IMR-90 (cell line): Measurements from ENCODE around the gene UBP1. TPM values are rescaled to one million over a fixed set of nuclear protein-coding genes. Genes with fewer than 3 reads are reported as not detected.
A peak's percentile ranks its signal among the peaks of the same experiment; 100 is the strongest.

Experiments
- ATAC-seq: fragments of 200-7000 bp; cut with Tn5 transposase; 2 replicates; pipeline ENCODE4 v1.9.1; 2020; ENCODE audit warnings: low read depth, mild to moderate bottlenecking, moderate library complexity
- BruUV-seq: library from RNA; stranded (reverse); fragments of 400-500 nt; replicated peaks from 2 replicates; lab custom pipeline; 2021; lab: Mats Ljungman, UMichigan
- CTCF ChIA-PET: fragments of 300-600 bp; formaldehyde crosslinking; extraction: SDS; loops from one replicate; lab custom pipeline; 2021; ENCODE audit warnings: antibody characterized with exemption; lab: Yijun Ruan, JAX
- POLR2A ChIA-PET: fragments of 300-600 bp; sonication (Branson Sonifier 250); formaldehyde crosslinking; loops from one replicate; lab custom pipeline; 2022; ENCODE audit warnings: antibody characterized with exemption; ENCODE audit not compliant: unreplicated experiment; lab: Charles Lee
- DNase-seq: peaks from one replicate; pipeline ENCODE4 v3.0.0; 2013
- H2AFZ ChIP-seq: replicated peaks from 2 replicates; pipeline ENCODE3; 2013; ENCODE audit warnings: low read length, mild to moderate bottlenecking; ENCODE audit not compliant: poor library complexity
- H2AK5ac ChIP-seq: 2 replicates; pipeline ENCODE4 v1.6.1; 2013; ENCODE audit warnings: low read depth, low read length, inconsistent platforms
- H2AK9ac ChIP-seq: replicated peaks from 2 replicates; pipeline ENCODE3; 2013; ENCODE audit warnings: mild to moderate bottlenecking, low read depth, low read length, moderate library complexity; ENCODE audit not compliant: poor library complexity
- H2BK120ac ChIP-seq: 2 replicates; pipeline ENCODE4 v1.6.1; 2013; ENCODE audit warnings: low read depth, low read length, inconsistent platforms
- H2BK15ac ChIP-seq: 3 replicates; pipeline ENCODE4 v1.6.1; 2013; ENCODE audit warnings: low read depth, low read length, inconsistent platforms
- H2BK20ac ChIP-seq: 2 replicates; pipeline ENCODE4 v1.6.1; 2013; ENCODE audit warnings: low read depth, mild to moderate bottlenecking, inconsistent platforms, low read length, moderate library complexity
- H2BK5ac ChIP-seq: 2 replicates; pipeline ENCODE4 v1.6.1; 2013; ENCODE audit warnings: mild to moderate bottlenecking, low read depth, low read length, inconsistent platforms; ENCODE audit not compliant: poor library complexity, severe bottlenecking
- H3K14ac ChIP-seq: replicated peaks from 2 replicates; pipeline ENCODE4 v1.6.1; 2013; ENCODE audit warnings: low read depth, low read length, inconsistent platforms
- H3K18ac ChIP-seq: 2 replicates; pipeline ENCODE4 v1.6.1; 2013; ENCODE audit warnings: low read depth, low read length, control low read depth
- H3K23ac ChIP-seq: 2 replicates; pipeline ENCODE4 v1.6.1; 2013; ENCODE audit warnings: low read depth, low read length, inconsistent platforms
- H3K27ac ChIP-seq: 2 replicates; pipeline ENCODE4 v1.5.1; 2013; ENCODE audit warnings: mild to moderate bottlenecking, control low read depth, low read length; ENCODE audit not compliant: insufficient read depth
- H3K27me3 ChIP-seq: 2 replicates; pipeline ENCODE4 v1.6.1; 2013; ENCODE audit warnings: low read length; ENCODE audit not compliant: control insufficient read depth, insufficient read depth
- H3K36me3 ChIP-seq: 2 replicates; pipeline ENCODE4 v1.6.1; 2013; ENCODE audit warnings: low read length, mixed read lengths; ENCODE audit not compliant: control insufficient read depth, insufficient read depth
- H3K4ac ChIP-seq: 2 replicates; pipeline ENCODE4 v1.6.1; 2013; ENCODE audit warnings: low read depth, low read length, inconsistent platforms
- H3K4me1 ChIP-seq: 2 replicates; pipeline ENCODE4 v1.6.1; 2013; ENCODE audit warnings: low read length, mixed read lengths; ENCODE audit not compliant: control insufficient read depth, insufficient read depth
- H3K4me2 ChIP-seq: 2 replicates; pipeline ENCODE4 v1.6.1; 2013; ENCODE audit warnings: low read depth, mild to moderate bottlenecking, control low read depth, low read length, moderate library complexity
- H3K4me3 ChIP-seq: 2 replicates; pipeline ENCODE4 v1.5.1; 2013; ENCODE audit warnings: low read depth, mild to moderate bottlenecking, control low read depth, low read length, moderate library complexity; ENCODE audit not compliant: insufficient read depth
- H3K56ac ChIP-seq: 2 replicates; pipeline ENCODE4 v1.6.1; 2013; ENCODE audit warnings: low read length, inconsistent platforms; ENCODE audit not compliant: insufficient read depth; ENCODE audit errors: extremely low read depth
- H3K79me1 ChIP-seq, 2 experiments: 2 replicates each; pipeline ENCODE4 v1.6.1; 2013; ENCODE audit warnings: low read length in 2 of 2, inconsistent platforms in 1 of 2, low read depth in 1 of 2
- H3K9ac ChIP-seq: 2 replicates; pipeline ENCODE4 v1.6.1; 2013; ENCODE audit warnings: low read depth, low read length, control low read depth
- H3K9me1 ChIP-seq: 2 replicates; pipeline ENCODE4 v1.6.1; 2013; ENCODE audit warnings: low read length, inconsistent platforms; ENCODE audit not compliant: insufficient read depth
- H3K9me3 ChIP-seq: 2 replicates; pipeline ENCODE4 v1.6.1; 2013; ENCODE audit warnings: low read length; ENCODE audit not compliant: control insufficient read depth, insufficient read depth
- H4K20me1 ChIP-seq: 2 replicates; pipeline ENCODE4 v1.6.1; 2013; ENCODE audit warnings: low read length, inconsistent platforms; ENCODE audit not compliant: insufficient read depth
- H4K5ac ChIP-seq: 2 replicates; pipeline ENCODE4 v1.6.1; 2013; ENCODE audit warnings: mild to moderate bottlenecking, low read depth, low read length, control low read depth
- H4K8ac ChIP-seq, 2 experiments: 2 replicates each; pipeline ENCODE4 v1.6.1; 2013; ENCODE audit warnings: low read depth in 2 of 2, low read length in 2 of 2, control low read depth in 1 of 2, inconsistent platforms in 1 of 2
- H4K91ac ChIP-seq: 2 replicates; pipeline ENCODE4 v1.6.1; 2013; ENCODE audit warnings: low read depth, low read length, inconsistent platforms; ENCODE audit not compliant: insufficient read depth
- BHLHE40 ChIP-seq: fragments of 150-350 bp; IDR thresholded peaks from 2 replicates; pipeline ENCODE4 v1.6.1; 2016; ENCODE audit warnings: mild to moderate bottlenecking, low read depth, low read length
- FOS ChIP-seq: fragments of 150-350 bp; IDR thresholded peaks from 2 replicates; pipeline ENCODE4 v1.6.1; 2016; ENCODE audit warnings: low read depth, low read length
- MAFK ChIP-seq: IDR thresholded peaks from 2 replicates; pipeline ENCODE4 v1.6.1; 2012; ENCODE audit warnings: low read depth, low read length, improper control_type of control experiment
- MXI1 ChIP-seq: IDR thresholded peaks from 2 replicates; pipeline ENCODE4 v1.6.1; 2012; ENCODE audit warnings: low read depth, mild to moderate bottlenecking, low read length, moderate library complexity, borderline replicate concordance
- RCOR1 ChIP-seq: IDR thresholded peaks from 2 replicates; pipeline ENCODE4 v1.6.1; 2012; ENCODE audit warnings: mild to moderate bottlenecking, low read length, improper control_type of control experiment; ENCODE audit not compliant: insufficient replicate concordance
- SMC3 ChIP-seq: fragments of 150-350 bp; IDR thresholded peaks from 2 replicates; pipeline ENCODE4 v1.6.1; 2016; ENCODE audit warnings: low read depth, mild to moderate bottlenecking, antibody characterized with exemption, low read length, moderate library complexity
- WGBS, 2 experiments: methylation state at CpG; one replicate each; pipeline versions ENCODE4 v1.1.5 to v1.1.7; 2013; ENCODE audit warnings: missing lambda C conversion rate in 2 of 2; ENCODE audit not compliant: insufficient read length in 1 of 2; ENCODE audit errors: extremely low coverage in 2 of 2; 5-methylcytosine and 5-hydroxymethylcytosine counted together
- dilution Hi-C: fragments of 300-500 bp; cut with HindIII; formaldehyde crosslinking; loops from one replicate; pipeline ENCODE4 v1.14.3; 2018; ENCODE audit warnings: low sequenced_read_pairs; ENCODE audit not compliant: unreplicated experiment
- in situ Hi-C: fragments of 300-500 bp; cut with MboI; formaldehyde crosslinking; loops from 3 replicates; pipeline ENCODE4 v1.14.3; 2019; ENCODE audit warnings: low sequenced_read_pairs, inconsistent platforms, mixed read lengths
- intact Hi-C: fragments of 100-400 bp; cut with micrococcal nuclease; formaldehyde crosslinking; loops from 2 replicates; pipeline ENCODE4 v1.10.0; 2022
- polyA plus RNA-seq, 3 experiments: library from polyadenylated mRNA; depleted of rRNA; stranded (reverse); fragments of >200 nt; gene quantifications; 2 replicates each; pipeline ENCODE4 v1.2.3, GENCODE V29; 2012; ENCODE audit warnings: low replicate concordance in 1 of 3
- total RNA-seq: library from RNA; depleted of rRNA; stranded (reverse); fragments of >200 nt; gene quantifications from 2 replicates; pipeline ENCODE4 v1.2.3, GENCODE V29; 2012
- TF ChIP-seq, protein P1 (sequence below): fragments of 150-350 bp; IDR thresholded peaks from 2 replicates; pipeline ENCODE4 v1.6.1; 2017; ENCODE audit warnings: mild to moderate bottlenecking, antibody characterized with exemption, low read length, low read depth
- TF ChIP-seq, protein P2 (sequence below): conservative IDR thresholded peaks from 2 replicates; pipeline ENCODE4 v1.5.1; 2012; ENCODE audit warnings: mild to moderate bottlenecking, low read depth, low read length, improper control_type of control experiment
- TF ChIP-seq, protein P3 (sequence below): fragments of 150-350 bp; IDR thresholded peaks from 2 replicates; pipeline ENCODE4 v1.6.1; 2016; ENCODE audit warnings: low read depth, mild to moderate bottlenecking, low read length, moderate library complexity, borderline replicate concordance

Gene UBP1
- total and polyA plus RNA-seq, 2 of the 4 experiments (the other 2 are of a cell fraction) = 56.3 to 73.8 TPM

DNA sequence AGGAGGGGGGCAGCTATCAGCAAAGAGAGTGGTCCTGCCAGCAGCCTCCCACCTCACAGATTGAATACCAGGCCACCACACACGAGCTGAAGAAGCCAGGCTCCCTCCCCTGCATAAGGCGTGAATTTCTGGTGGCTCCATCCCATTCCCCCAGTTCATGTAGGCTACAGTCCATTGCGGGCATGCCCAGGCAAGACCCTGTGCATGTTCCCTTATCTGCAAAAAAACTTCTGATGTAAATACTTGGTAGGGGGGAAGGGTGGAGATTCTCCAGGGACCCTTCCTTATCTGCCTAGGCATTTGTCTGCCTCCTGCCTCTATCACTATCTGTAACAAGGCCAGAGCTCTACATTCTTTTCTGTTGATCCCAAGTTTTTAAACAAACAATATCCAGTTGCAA lies 27.6 kb upstream of the UBP1 start:
- Histone ChIP-seq H2BK120ac (peak overlapping the region; percentile 72; the same call in 1 of the 2 replicates), H3K18ac (peak overlapping the region; percentile 91), H3K9me3 (no peaks in the 10 kb centered on the region), H2AK9ac (peak overlapping the region; percentile 65), H3K4me1 (no peaks in the 10 kb centered on the region; the same call in 1 of the 2 replicates), H2BK15ac (no peak overlapping the region), H3K9ac (no peak overlapping the region), H3K36me3 (no peaks in the 10 kb centered on the region), H3K9me1 (0 out of 2 replicates have a peak, but pooled peaks cover 3% of the 10 kb centered on the region), H3K27me3 (no peaks in the 10 kb centered on the region), H4K20me1 (no peaks in the 10 kb centered on the region), H3K14ac (no peak overlapping the region), H3K23ac (no peak overlapping the region; the same call in 1 of the 2 replicates), H3K27ac (peak overlapping the region; percentile 34; the same call in 1 of the 2 replicates), H3K79me1 (no peaks in the 10 kb centered on the region), H3K4ac (peak overlapping the region; percentile 72), H2AK5ac (peak overlapping the region; percentile 39; the same call in 1 of the 2 replicates), H2BK5ac (peak overlapping the region; percentile 25), H2BK20ac (peak overlapping the region; percentile 66; the same call in 1 of the 2 replicates), H4K8ac (peak overlapping the region in 1 of 2 experiments; percentile 77; a peak in 3 of 4 replicates), H2AFZ (peak overlapping the region; percentile 67), H3K56ac (no peak overlapping the region), H3K4me2 (no peak overlapping the region), H4K91ac (peak overlapping the region; percentile 63; the same call in 1 of the 2 replicates), H4K5ac (peak overlapping the region; percentile 64; the same call in 1 of the 2 replicates), H3K4me3 (no peak overlapping the region)
- DNase-seq (peak; percentile 19), ATAC-seq (peak; percentile 60)
- dilution Hi-C loops = no loop called here
- CTCF ChIA-PET = no interaction called here
- POLR2A ChIA-PET = no interaction called here
- 80% methylated on average over 1 of the region's 3 CpGs; no CpG with 5 or more reads in 1 of the 2 experiments for WGBS, 2 experiments
- TF ChIP-seq MAFK (no peak), SMC3 (no peak), MXI1 (no peak), FOS (no peak), RCOR1 (no peak), BHLHE40 (no peak)
- TF ChIP-seq, protein P1, sequence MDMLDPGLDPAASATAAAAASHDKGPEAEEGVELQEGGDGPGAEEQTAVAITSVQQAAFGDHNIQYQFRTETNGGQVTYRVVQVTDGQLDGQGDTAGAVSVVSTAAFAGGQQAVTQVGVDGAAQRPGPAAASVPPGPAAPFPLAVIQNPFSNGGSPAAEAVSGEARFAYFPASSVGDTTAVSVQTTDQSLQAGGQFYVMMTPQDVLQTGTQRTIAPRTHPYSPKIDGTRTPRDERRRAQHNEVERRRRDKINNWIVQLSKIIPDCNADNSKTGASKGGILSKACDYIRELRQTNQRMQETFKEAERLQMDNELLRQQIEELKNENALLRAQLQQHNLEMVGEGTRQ = no peak
- TF ChIP-seq, protein P2, sequence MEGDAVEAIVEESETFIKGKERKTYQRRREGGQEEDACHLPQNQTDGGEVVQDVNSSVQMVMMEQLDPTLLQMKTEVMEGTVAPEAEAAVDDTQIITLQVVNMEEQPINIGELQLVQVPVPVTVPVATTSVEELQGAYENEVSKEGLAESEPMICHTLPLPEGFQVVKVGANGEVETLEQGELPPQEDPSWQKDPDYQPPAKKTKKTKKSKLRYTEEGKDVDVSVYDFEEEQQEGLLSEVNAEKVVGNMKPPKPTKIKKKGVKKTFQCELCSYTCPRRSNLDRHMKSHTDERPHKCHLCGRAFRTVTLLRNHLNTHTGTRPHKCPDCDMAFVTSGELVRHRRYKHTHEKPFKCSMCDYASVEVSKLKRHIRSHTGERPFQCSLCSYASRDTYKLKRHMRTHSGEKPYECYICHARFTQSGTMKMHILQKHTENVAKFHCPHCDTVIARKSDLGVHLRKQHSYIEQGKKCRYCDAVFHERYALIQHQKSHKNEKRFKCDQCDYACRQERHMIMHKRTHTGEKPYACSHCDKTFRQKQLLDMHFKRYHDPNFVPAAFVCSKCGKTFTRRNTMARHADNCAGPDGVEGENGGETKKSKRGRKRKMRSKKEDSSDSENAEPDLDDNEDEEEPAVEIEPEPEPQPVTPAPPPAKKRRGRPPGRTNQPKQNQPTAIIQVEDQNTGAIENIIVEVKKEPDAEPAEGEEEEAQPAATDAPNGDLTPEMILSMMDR = no peak
- TF ChIP-seq, protein P3, sequence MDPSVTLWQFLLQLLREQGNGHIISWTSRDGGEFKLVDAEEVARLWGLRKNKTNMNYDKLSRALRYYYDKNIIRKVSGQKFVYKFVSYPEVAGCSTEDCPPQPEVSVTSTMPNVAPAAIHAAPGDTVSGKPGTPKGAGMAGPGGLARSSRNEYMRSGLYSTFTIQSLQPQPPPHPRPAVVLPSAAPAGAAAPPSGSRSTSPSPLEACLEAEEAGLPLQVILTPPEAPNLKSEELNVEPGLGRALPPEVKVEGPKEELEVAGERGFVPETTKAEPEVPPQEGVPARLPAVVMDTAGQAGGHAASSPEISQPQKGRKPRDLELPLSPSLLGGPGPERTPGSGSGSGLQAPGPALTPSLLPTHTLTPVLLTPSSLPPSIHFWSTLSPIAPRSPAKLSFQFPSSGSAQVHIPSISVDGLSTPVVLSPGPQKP = no peak
- intact Hi-C loops = no loop called here
- in situ Hi-C loops = no loop called here
- BruUV-seq = no TSS peak
